Common myeloid progenitor, CD34-positive (primary cell): ENCODE data around the gene KCNJ18.
"Not testable (repeated sequence)": the region's sequence is repeated elsewhere in the genome, so short reads cannot be mapped to it uniquely, and the experiment has no call there.

Experiments used
- CTCF ChIA-PET: fragments of 350-600 bp; sonication (Branson Sonifier 250); formaldehyde crosslinking; loops from one replicate; lab custom pipeline; 2021; ENCODE audit warnings: antibody characterized with exemption; lab: Charles Lee
- POLR2A ChIA-PET: fragments of 350-600 bp; sonication (Branson Sonifier 250); formaldehyde crosslinking; loops from one replicate; lab custom pipeline; 2021; ENCODE audit warnings: antibody characterized with exemption; lab: Charles Lee
- DNase-seq, 3 donors: peaks; one replicate each; pipeline versions ENCODE4 v3.0.0 to v3.0.0-alpha.2; 2013
- H3K27ac ChIP-seq, 2 experiments: 1 replicate in 1 of 2; 2 replicates in 1 of 2; pipeline ENCODE4 v1.7.0; 2013; ENCODE audit warnings: inconsistent platforms in 2 of 2, low read length in 2 of 2, mild to moderate bottlenecking in 2 of 2, low read depth in 1 of 2, moderate library complexity in 1 of 2; ENCODE audit not compliant: severe bottlenecking in 2 of 2, insufficient read depth in 1 of 2, poor library complexity in 1 of 2
- H3K27me3 ChIP-seq, 5 experiments: replicated peaks in 2 of 5; 1 replicate in 3 of 5; 2 replicates in 2 of 5; pipeline versions ENCODE4 v1.6.1 to v1.7.0; 2013; ENCODE audit warnings: low read length in 4 of 5, mild to moderate bottlenecking in 2 of 5, moderate library complexity in 2 of 5, inconsistent platforms in 1 of 5; ENCODE audit not compliant: insufficient read depth in 5 of 5, control insufficient read depth in 4 of 5
- H3K36me3 ChIP-seq, 4 experiments: 1 replicate in 2 of 4; 2 replicates in 2 of 4; pipeline versions ENCODE4 v1.6.1 to v1.7.0; 2013; ENCODE audit warnings: low read length in 3 of 4, control low read depth in 1 of 4, mild to moderate bottlenecking in 1 of 4; ENCODE audit not compliant: control insufficient read depth in 4 of 4, insufficient read depth in 4 of 4
- H3K4me1 ChIP-seq, 4 experiments: 1 replicate in 3 of 4; 2 replicates in 1 of 4; pipeline versions ENCODE4 v1.6.1 to v1.7.1; 2013; ENCODE audit warnings: low read length in 3 of 4, mild to moderate bottlenecking in 3 of 4, control low read depth in 1 of 4, inconsistent platforms in 1 of 4, moderate library complexity in 1 of 4; ENCODE audit not compliant: control insufficient read depth in 4 of 4, insufficient read depth in 4 of 4; ENCODE audit errors: control extremely low read depth in 1 of 4
- H3K4me3 ChIP-seq, 7 experiments: 1 replicate in 4 of 7; 2 replicates in 3 of 7; pipeline versions ENCODE4 v1.5.1 to v1.7.0; 2013; ENCODE audit warnings: mild to moderate bottlenecking in 7 of 7, low read length in 6 of 7, moderate library complexity in 6 of 7, inconsistent platforms in 2 of 7, low read depth in 2 of 7, control low read depth in 1 of 7; ENCODE audit not compliant: insufficient read depth in 4 of 7, control insufficient read depth in 1 of 7; ENCODE audit errors: extremely low read depth in 1 of 7
- H3K9me3 ChIP-seq, 5 experiments: 1 replicate in 4 of 5; 2 replicates in 1 of 5; pipeline versions ENCODE4 v1.6.1 to v1.7.1; 2013; ENCODE audit warnings: low read length in 4 of 5, mild to moderate bottlenecking in 2 of 5, inconsistent platforms in 1 of 5, low read depth in 1 of 5, moderate library complexity in 1 of 5; ENCODE audit not compliant: control insufficient read depth in 4 of 5, insufficient read depth in 2 of 5; ENCODE audit errors: control extremely low read depth in 1 of 5
- WGBS: methylation state at CpG from one replicate; pipeline ENCODE4 v1.1.5; 2013; ENCODE audit not compliant: insufficient coverage; 5-methylcytosine and 5-hydroxymethylcytosine counted together

Gene KCNJ18

DNA sequence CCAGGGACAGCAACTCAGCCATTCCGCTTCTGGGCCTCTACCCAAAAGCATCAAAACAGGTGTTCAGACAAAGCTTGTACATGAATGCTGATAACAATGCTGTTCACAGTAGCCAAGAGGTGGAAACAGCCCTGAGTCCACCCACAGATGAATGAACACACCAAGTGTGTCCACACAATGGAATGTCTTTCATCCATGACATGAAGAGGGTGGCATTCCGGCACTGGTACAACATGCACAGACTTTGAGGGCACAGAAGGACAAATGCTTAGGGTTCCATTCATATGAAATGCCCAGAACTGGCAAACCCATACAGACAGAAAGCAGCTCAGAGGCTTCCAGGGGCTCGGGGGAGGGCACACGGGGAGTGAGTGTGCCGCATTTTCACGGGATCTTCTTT, 49.2 kb downstream of the KCNJ18 start:
- H3K4me3 ChIP-seq, CTCF ChIA-PET, H3K36me3 ChIP-seq, H3K9me3 ChIP-seq, DNase-seq, H3K4me1 ChIP-seq, H3K27me3 ChIP-seq, H3K27ac ChIP-seq, POLR2A ChIA-PET: not testable (repeated sequence)
- no CpG with 5 or more reads among the region's 6 CpGs for WGBS

DNA sequence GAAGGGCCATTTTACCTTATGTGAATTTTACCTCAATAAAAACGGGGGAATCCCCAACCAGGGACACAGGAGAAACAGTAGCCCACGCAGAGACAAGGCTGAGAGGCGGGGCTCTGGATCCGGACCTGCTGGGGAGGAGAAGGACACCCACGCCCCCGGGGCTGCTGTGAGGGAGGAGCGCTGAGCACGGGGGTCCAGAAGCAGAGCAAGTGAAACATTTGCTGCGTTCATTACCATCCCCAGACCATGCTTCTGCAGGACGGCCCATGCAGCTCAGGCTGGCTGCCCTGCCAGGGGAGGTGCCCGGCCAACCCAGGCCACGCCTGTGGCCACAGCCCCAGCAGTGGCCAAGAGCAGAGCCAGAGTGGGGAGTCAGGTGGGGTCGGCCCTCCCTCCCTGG, 50.0 kb downstream of the KCNJ18 start:
- ChIA-PET CTCF (no interaction called here), POLR2A (no interaction called here)
- Histone ChIP-seq H3K36me3 (no peaks in the 10 kb centered on the region), H3K4me3 (no peak overlapping the region), H3K27ac (no peak overlapping the region), H3K4me1 (no peaks in the 10 kb centered on the region), H3K27me3 (no peaks in the 10 kb centered on the region), H3K9me3 (no peaks in the 10 kb centered on the region)
- no peak for DNase-seq
- 54% methylated on average over 6 of the region's 13 CpGs for WGBS

DNA sequence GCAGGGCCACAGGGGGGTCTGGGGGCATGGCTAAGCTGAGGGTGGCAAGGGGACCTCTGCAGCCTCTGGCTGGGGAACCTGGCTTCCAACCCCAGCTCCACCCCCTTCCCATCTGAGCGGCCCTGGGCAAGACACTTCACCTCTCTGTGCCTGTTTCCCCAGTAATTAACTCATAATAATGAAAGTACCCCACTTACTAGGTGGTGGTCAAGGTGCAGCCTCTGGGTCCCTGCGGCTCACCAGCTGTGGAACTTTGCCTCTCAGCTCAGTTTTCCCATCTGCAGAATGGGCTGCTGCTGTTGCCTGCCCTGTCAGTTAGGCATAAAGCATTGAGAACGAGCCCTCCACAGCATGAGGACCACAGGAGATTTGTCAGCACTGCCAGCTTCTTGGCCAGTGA, 51.8 kb downstream of the KCNJ18 start:
- H3K27me3 ChIP-seq, H3K36me3 ChIP-seq, CTCF ChIA-PET, H3K4me3 ChIP-seq, H3K9me3 ChIP-seq, POLR2A ChIA-PET, H3K27ac ChIP-seq, H3K4me1 ChIP-seq, DNase-seq: not testable (repeated sequence)
- WGBS = 100% methylated on average over 1 of the region's 3 CpGs

DNA sequence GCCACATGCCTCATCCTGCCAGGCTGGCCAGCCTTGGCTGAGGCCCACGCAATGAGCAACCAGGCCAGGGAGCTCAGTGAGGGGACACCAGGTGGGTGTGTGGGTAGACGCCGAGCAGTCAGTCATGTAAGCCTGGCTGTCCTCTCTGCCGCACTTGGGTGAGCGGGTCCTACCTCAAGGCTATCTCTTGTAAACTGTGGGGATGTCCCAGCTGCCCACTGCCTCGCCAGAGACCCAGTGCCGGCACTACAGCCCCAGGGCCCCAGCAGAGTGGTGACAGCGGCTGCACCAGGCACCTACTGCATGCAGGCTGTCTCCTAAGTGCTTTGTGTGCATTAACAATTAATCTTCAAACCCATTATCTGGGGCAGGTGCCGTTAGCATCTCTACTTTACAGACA, 52.3 kb downstream of the KCNJ18 start:
- H3K27ac ChIP-seq, H3K9me3 ChIP-seq, POLR2A ChIA-PET, H3K36me3 ChIP-seq, DNase-seq, H3K4me1 ChIP-seq, CTCF ChIA-PET, H3K27me3 ChIP-seq, H3K4me3 ChIP-seq: not testable (repeated sequence)
- no CpG with 5 or more reads among the region's 9 CpGs for WGBS

DNA sequence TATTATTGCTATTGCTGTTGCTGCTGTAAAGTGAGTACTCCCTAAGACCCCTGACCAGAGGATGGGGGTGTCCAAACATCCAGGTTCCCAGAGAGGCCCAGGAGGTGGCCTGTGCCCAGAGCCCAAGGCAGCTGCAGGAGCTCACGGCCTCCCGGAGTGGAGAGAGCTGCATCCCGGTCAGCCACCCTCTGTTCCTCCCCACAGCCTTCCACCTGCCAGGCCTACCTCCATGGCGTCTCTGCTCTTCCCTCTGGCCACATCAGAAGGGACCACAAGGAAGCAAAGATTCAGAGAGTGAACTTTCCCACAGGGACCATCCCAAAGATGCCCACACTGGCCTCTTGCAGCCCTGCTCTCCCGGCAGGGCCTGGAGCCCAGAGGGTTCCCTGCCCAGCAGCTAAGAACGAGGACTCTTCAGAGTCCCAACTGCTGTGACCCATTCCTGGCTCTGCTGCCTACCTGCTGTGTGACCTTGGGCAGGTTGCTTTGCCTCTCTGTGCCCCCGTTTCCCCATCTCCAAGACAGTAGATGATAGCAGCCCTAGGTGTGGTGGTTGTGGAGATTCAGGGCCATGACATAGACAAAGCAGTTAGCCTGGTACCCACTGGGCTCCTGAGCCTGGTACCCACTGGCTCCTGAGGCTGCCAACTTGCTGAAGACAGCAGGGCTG, 53.2 kb downstream of the KCNJ18 start:
- H3K4me1 ChIP-seq, CTCF ChIA-PET, POLR2A ChIA-PET, H3K27me3 ChIP-seq, H3K27ac ChIP-seq, H3K9me3 ChIP-seq, DNase-seq, H3K36me3 ChIP-seq, H3K4me3 ChIP-seq: not testable (repeated sequence)
- WGBS = 71% methylated on average over 3 of the region's 7 CpGs

DNA sequence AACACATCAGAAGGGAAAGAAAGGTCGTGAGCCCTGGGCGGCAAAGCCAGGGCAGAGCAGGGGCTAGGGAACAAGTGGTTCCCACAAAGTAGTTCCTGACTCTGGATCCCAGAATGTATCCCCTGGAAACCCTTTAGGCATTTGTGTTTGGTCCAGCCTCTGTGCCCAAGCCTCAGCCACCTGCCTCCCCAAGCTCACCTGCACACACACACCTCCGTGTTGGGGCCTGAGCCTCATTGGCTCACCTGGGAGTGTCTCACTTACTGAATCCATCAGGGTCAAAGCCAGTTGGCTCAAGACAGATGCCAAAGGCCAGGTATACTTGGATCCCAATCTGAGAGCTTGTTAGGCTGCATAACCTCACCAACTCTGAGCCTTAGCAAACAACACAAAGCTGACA, 54.1 kb downstream of the KCNJ18 start:
- POLR2A ChIA-PET = not testable (repeated sequence)
- 100% methylated on average over 1 of the region's 3 CpGs for WGBS

DNA sequence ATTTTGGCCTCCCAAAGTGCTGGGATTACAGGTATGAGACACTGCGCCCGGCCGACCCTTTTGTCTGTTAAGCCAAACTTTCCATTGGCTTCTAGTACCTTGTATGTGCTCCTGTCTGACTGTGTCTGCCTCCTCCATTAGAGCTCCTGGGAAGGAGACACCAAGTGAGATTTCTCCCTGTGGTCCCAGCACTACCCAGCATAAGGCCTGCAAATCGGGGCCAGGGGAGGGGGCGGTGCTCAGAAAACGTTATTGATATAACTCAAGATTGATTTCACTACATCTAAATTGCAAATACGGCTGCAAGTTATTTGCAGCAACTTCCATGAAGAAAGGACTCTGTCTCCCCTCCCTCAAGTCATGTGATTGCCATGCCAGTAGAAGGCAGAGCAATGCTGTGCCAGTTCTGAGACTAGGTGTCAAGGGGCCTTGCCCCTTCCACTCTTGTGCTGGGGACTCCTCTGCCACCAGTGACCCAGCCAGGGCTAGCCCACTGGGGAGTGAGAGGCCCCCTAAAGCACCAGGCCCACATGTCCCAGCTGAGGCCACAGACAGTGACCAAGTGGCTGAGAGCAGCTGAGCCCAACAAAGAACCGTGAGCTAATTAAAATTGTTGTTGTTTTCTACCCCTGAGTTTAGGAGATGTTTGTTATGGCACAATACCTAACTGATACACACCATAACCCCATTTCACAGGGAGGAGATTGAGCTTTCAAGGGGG, 55.0 kb downstream of the KCNJ18 start:
- H3K36me3 ChIP-seq, H3K4me3 ChIP-seq, H3K4me1 ChIP-seq, H3K27ac ChIP-seq, CTCF ChIA-PET, POLR2A ChIA-PET, H3K9me3 ChIP-seq, DNase-seq, H3K27me3 ChIP-seq: not testable (repeated sequence)
- WGBS = 78% methylated on average over 4 of the region's 8 CpGs

More for the DNA sequence above, 54.1 kb downstream of the KCNJ18 start:
- DNase-seq, CTCF ChIA-PET, H3K36me3 ChIP-seq, H3K4me1 ChIP-seq, H3K27ac ChIP-seq, H3K27me3 ChIP-seq, H3K9me3 ChIP-seq, H3K4me3 ChIP-seq: not testable (repeated sequence)
